Smooth muscle cell (in vitro differentiated cells): Measurements from ENCODE around the gene TCAP. TPM values are rescaled to one million over a fixed set of nuclear protein-coding genes. Genes with fewer than 3 reads are reported as not detected.

Source experiments
- DNase-seq: peaks from one replicate; lab custom pipeline; 2025; ENCODE audit not compliant: unreplicated experiment; lab: John Stamatoyannopoulos, UW
- H2AFZ ChIP-seq: fragments of 200-600 bp; sonication (generic); 2 replicates; pipeline ENCODE4 v1.6.0; 2016; ENCODE audit warnings: antibody characterized with exemption, low read depth, mild to moderate bottlenecking
- H3F3A ChIP-seq: fragments of 200-600 bp; sonication (generic); 2 replicates; pipeline ENCODE4 v1.6.0; 2017; ENCODE audit warnings: antibody characterized with exemption, low read depth
- H3K27ac ChIP-seq: fragments of 200-600 bp; sonication (generic); 2 replicates; pipeline ENCODE4 v1.5.1; 2016; ENCODE audit warnings: low read depth, mild to moderate bottlenecking
- H3K27me3 ChIP-seq: fragments of 200-600 bp; sonication (generic); 2 replicates; pipeline ENCODE4 v1.6.1; 2016; ENCODE audit warnings: low read depth, mild to moderate bottlenecking
- H3K36me3 ChIP-seq: fragments of 200-600 bp; sonication (generic); 2 replicates; pipeline ENCODE4 v1.5.1; 2016; ENCODE audit warnings: low read depth
- H3K4me1 ChIP-seq: fragments of 200-600 bp; sonication (generic); 2 replicates; pipeline ENCODE4 v1.5.1; 2016; ENCODE audit warnings: low read depth
- H3K4me2 ChIP-seq: fragments of 200-600 bp; sonication (generic); 2 replicates; pipeline ENCODE4 v1.6.0; 2016; ENCODE audit warnings: mild to moderate bottlenecking
- H3K4me3 ChIP-seq: fragments of 200-600 bp; sonication (generic); 2 replicates; pipeline ENCODE4 v1.5.1; 2016; ENCODE audit warnings: mild to moderate bottlenecking
- H3K79me2 ChIP-seq: fragments of 200-600 bp; sonication (generic); 2 replicates; pipeline ENCODE4 v1.6.0; 2016; ENCODE audit warnings: low read depth, mild to moderate bottlenecking
- H3K9ac ChIP-seq: fragments of 200-600 bp; sonication (generic); 2 replicates; pipeline ENCODE4 v1.6.0; 2016; ENCODE audit warnings: low read depth
- H3K9me3 ChIP-seq: fragments of 200-600 bp; sonication (generic); replicated peaks from 2 replicates; pipeline ENCODE4 v1.5.1; 2016; ENCODE audit warnings: low read depth
- H4K20me1 ChIP-seq: fragments of 200-600 bp; sonication (generic); 2 replicates; pipeline ENCODE4 v1.6.0; 2016; ENCODE audit warnings: low read depth
- WGBS: methylation state at CpG from one replicate; pipeline ENCODE4 v1.1.7; 2016; ENCODE audit warnings: low lambda C conversion rate; 5-methylcytosine and 5-hydroxymethylcytosine counted together
- polyA plus RNA-seq: library from polyadenylated mRNA; unstranded; fragments of >200 nt; fragmentation: Nextera tagmentation; extraction: Ambion mirVana; gene quantifications from 2 replicates; pipeline ENCODE4 v1.2.1, GENCODE V29; 2016
- total RNA-seq: library from RNA; depleted of rRNA; stranded (reverse); fragments of >200 nt; gene quantifications from 2 replicates; pipeline ENCODE4 v1.2.3, GENCODE V29; 2014
- TF ChIP-seq, protein P1 (sequence below): fragments of 200-600 bp; sonication (generic); IDR thresholded peaks from 2 replicates; pipeline ENCODE4 v1.5.1; 2017; ENCODE audit warnings: borderline replicate concordance, mild to moderate bottlenecking, antibody characterized with exemption; ENCODE audit not compliant: insufficient read depth, poor library complexity, severe bottlenecking

Gene TCAP
- total and polyA plus RNA-seq, 2 experiments from 2014 or later: 0.41 TPM; not detected in 1

DNA sequence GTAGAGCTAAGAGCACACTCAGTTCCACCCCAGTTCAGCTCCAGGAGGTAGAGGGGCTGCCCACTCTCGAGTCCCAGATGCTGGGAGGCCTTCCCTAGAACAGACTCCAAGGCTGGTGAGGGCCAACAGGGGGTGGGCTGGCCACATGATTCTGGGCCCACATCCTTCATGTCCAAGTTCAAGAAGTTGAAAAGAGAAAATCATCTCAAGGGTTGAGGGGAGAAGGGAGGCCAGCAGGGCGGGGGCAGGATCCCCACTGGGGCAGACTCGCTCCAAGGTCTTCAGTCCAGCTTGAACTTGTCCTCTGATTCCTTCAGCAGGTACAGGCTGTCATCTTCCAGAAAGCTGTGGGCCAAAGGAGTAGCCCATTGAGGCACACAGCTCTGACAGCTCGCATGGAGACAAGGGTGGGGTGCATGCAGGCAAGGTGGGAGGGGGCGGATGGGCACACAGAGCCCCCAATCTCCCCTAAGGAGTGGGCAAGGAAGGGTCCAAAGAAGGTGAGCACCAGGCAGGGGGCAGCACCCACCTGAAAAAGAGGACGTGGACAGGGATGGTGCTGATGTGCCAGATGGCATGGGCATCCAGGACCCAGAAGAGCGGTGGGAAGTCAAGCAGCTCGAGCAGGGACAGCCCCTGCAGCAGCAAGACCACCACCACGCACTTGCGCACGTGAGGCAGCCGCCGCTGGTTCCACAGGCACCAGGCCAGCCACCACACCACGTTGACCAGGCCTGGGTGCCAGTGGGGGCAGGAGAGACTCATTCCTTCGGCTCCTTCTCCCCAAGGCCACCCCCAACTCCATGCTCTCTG is 7.6 kb downstream of the TCAP start:
- no peak overlapping the region for H3K27ac ChIP-seq

DNA sequence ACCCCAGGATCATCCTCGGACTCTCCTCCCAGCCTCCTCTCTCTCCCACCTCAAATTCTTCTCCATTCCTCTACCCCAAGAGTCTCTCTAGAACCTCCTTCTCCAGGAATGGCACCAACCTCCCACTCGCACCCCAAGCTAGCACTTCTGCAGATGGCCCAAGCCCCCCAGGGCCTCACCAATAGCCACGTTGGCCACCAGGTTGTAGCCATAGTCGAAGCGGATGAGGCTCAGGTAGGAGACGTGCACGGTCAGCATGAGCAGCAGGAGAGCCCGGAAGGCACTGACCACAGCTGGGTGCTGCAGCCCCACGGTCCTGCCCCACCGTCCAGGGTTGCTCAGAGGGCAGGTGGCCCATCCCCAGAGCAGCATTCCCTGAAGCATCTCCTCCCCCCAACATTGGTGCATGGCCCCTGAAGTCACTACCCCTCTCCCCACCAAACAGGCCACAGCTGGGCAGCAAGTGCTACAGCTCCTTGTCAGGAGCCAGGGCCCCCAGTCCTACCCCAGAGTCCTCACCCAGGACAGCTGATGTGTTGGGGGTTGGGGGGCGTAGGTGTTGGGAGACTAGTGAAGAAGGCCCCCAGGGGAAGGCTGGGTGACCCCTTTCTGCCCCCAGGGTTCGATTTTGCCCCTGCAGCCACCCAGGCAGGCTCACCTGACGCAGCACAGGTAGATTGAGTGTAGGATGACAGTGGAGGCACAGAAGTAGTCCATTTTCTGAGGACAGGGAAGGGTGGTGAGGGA is 8.4 kb downstream of the TCAP start:
- WGBS: 87% methylated on average over 13 of the region's 13 CpGs
- H3K27ac ChIP-seq: no peak overlapping the region
- no peak overlapping the region for H3K4me3 ChIP-seq
- H3K9ac ChIP-seq: no peak overlapping the region
- TF ChIP-seq, protein P1, sequence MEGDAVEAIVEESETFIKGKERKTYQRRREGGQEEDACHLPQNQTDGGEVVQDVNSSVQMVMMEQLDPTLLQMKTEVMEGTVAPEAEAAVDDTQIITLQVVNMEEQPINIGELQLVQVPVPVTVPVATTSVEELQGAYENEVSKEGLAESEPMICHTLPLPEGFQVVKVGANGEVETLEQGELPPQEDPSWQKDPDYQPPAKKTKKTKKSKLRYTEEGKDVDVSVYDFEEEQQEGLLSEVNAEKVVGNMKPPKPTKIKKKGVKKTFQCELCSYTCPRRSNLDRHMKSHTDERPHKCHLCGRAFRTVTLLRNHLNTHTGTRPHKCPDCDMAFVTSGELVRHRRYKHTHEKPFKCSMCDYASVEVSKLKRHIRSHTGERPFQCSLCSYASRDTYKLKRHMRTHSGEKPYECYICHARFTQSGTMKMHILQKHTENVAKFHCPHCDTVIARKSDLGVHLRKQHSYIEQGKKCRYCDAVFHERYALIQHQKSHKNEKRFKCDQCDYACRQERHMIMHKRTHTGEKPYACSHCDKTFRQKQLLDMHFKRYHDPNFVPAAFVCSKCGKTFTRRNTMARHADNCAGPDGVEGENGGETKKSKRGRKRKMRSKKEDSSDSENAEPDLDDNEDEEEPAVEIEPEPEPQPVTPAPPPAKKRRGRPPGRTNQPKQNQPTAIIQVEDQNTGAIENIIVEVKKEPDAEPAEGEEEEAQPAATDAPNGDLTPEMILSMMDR: no peak
- no peak for DNase-seq
- H2AFZ ChIP-seq: no peak overlapping the region
- no peaks in the 10 kb centered on the region for H3K79me2 ChIP-seq
- H3K27me3 ChIP-seq: peaks cover 30% of the 10 kb centered on the region
- H4K20me1 ChIP-seq: no peaks in the 10 kb centered on the region
- H3K9me3 ChIP-seq: no peaks in the 10 kb centered on the region
- no peaks in the 10 kb centered on the region for H3K36me3 ChIP-seq
- no peaks in the 10 kb centered on the region for H3F3A ChIP-seq
- no peak overlapping the region for H3K4me2 ChIP-seq
- no peaks in the 10 kb centered on the region for H3K4me1 ChIP-seq

More for the DNA sequence above, 7.6 kb downstream of the TCAP start:
- H3K36me3 ChIP-seq: no peaks in the 10 kb centered on the region
- no peaks in the 10 kb centered on the region for H3F3A ChIP-seq
- no peak for DNase-seq
- peaks cover 38% of the 10 kb centered on the region for H3K27me3 ChIP-seq
- H3K9ac ChIP-seq: no peak overlapping the region
- H2AFZ ChIP-seq: no peak overlapping the region
- 86% methylated on average over 15 of the region's 15 CpGs for WGBS
- H3K4me2 ChIP-seq: no peak overlapping the region
- H3K4me3 ChIP-seq: no peak overlapping the region
- peaks cover 5% of the 10 kb centered on the region for H3K4me1 ChIP-seq
- H3K9me3 ChIP-seq: no peaks in the 10 kb centered on the region
- TF ChIP-seq, protein P1: no peak
- no peaks in the 10 kb centered on the region for H3K79me2 ChIP-seq
- no peaks in the 10 kb centered on the region for H4K20me1 ChIP-seq

DNA sequence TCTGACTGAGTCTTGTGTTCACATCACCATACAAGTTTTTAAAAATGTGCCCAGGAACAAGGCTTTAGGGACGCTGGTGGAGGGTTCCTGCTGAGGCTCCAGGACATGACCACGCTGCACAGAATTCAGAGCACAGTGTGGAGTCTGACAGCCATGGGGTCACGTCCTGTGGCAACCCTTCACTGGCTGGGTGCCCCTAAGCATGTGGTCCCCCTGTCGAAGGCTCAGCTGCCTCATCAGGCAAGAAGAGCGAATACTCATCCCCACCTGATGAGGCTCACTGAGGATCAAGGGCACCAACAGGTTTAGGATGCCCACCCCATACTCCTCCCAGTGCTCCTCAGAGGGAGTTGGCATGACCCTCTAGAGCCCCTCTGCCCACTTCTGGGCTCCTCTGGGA is 9.0 kb downstream of the TCAP start:
- H3K4me2 ChIP-seq: no peak overlapping the region
- no peak overlapping the region for H3K4me3 ChIP-seq
- no peaks in the 10 kb centered on the region for H3K36me3 ChIP-seq
- no peak overlapping the region for H3K9ac ChIP-seq
- H3K27me3 ChIP-seq: peaks cover 23% of the 10 kb centered on the region
- no peak overlapping the region for H3K27ac ChIP-seq
- no peaks in the 10 kb centered on the region for H3K4me1 ChIP-seq
- H3K79me2 ChIP-seq: no peaks in the 10 kb centered on the region
- TF ChIP-seq, protein P1: no peak
- H3F3A ChIP-seq: no peaks in the 10 kb centered on the region
- 91% methylated on average over 5 of the region's 5 CpGs for WGBS
- no peak for DNase-seq
- H3K9me3 ChIP-seq: no peaks in the 10 kb centered on the region
- H2AFZ ChIP-seq: no peak overlapping the region
- no peaks in the 10 kb centered on the region for H4K20me1 ChIP-seq
